ENCODE results near the gene CCDC181. TPM values are rescaled to one million over a fixed set of nuclear protein-coding genes. Genes with fewer than 3 reads are reported as not detected.

The CCDC181 gene
- total RNA-seq: 0.26 TPM in 1 of 2 replicates, not detected in the other

GRCh38 chr1:169427081-169427641 is at the start of gene CCDC181:
CCDC181 (minus strand) TSS chr1:169427474; CDS start chr1:169424927, 2,547 bp downstream.
- Histone ChIP-seq H3K36me3 (ENCODE audit: control insufficient read depth, insufficient read depth, low read length) (no peaks in the 10 kb centered on the region), H3K27me3 (ENCODE audit: control insufficient read depth, insufficient read depth, low read length) (peaks cover 4% of the 10 kb centered on the region), H3K4me3 (ENCODE audit: low read depth, low read length) (peak within 1 kb of the TSS; percentile 11)
- DNase-seq (ENCODE audit: low read depth) (peak; percentile 7), FAIRE-seq (no peak)
- TF ChIP-seq CTCF (IDR thresholded peaks at IDR 0.05; ENCODE audit: insufficient read depth, low read length, severe bottlenecking): no peak

- FAIRE-seq (no peak), DNase-seq (ENCODE audit: low read depth) (no peak)
- H3K36me3 ChIP-seq (ENCODE audit: control insufficient read depth, insufficient read depth, low read length): peaks cover 3% of the 10 kb centered on the region
- no peak for TF ChIP-seq CTCF (IDR thresholded peaks at IDR 0.05; ENCODE audit: insufficient read depth, low read length, severe bottlenecking)
- no peak overlapping the region for H3K4me3 ChIP-seq (ENCODE audit: low read depth, low read length)
- no peaks in the 10 kb centered on the region for H3K27me3 ChIP-seq (ENCODE audit: control insufficient read depth, insufficient read depth, low read length)
These were observed 48.6 kb upstream of the CCDC181 start for GRCh38 chr1:169475806-169476387.

- no peak for FAIRE-seq
- Histone ChIP-seq H3K4me3 (ENCODE audit: low read depth, low read length) (no peak overlapping the region), H3K36me3 (ENCODE audit: control insufficient read depth, insufficient read depth, low read length) (peaks cover 2% of the 10 kb centered on the region), H3K27me3 (ENCODE audit: control insufficient read depth, insufficient read depth, low read length) (no peaks in the 10 kb centered on the region)
- no peak for DNase-seq (ENCODE audit: low read depth)
- no peak for TF ChIP-seq CTCF (IDR thresholded peaks at IDR 0.05; ENCODE audit: insufficient read depth, low read length, severe bottlenecking)
These were observed 47.2 kb upstream of the CCDC181 start for GRCh38 chr1:169474302-169474995.

- H3K4me3 ChIP-seq (ENCODE audit: low read depth, low read length): no peak overlapping the region
- TF ChIP-seq CTCF (IDR thresholded peaks at IDR 0.05; ENCODE audit: insufficient read depth, low read length, severe bottlenecking): no peak
- no peak for FAIRE-seq
- peaks cover 2% of the 10 kb centered on the region for H3K36me3 ChIP-seq (ENCODE audit: control insufficient read depth, insufficient read depth, low read length)
- no peak for DNase-seq (ENCODE audit: low read depth)
- no peaks in the 10 kb centered on the region for H3K27me3 ChIP-seq (ENCODE audit: control insufficient read depth, insufficient read depth, low read length)
These were observed 46.1 kb upstream of the CCDC181 start for GRCh38 chr1:169473347-169473746.

GRCh38 chr1:169472738-169473137 is 45.5 kb upstream of the CCDC181 start:
- DNase-seq (ENCODE audit: low read depth): no peak
- no peak overlapping the region for H3K4me3 ChIP-seq (ENCODE audit: low read depth, low read length)

More at GRCh38 chr1:169472738-169473137, 45.5 kb upstream of the CCDC181 start:
- no peak for FAIRE-seq
- no peak for TF ChIP-seq CTCF (IDR thresholded peaks at IDR 0.05; ENCODE audit: insufficient read depth, low read length, severe bottlenecking)
- Histone ChIP-seq H3K27me3 (ENCODE audit: control insufficient read depth, insufficient read depth, low read length) (no peaks in the 10 kb centered on the region), H3K36me3 (ENCODE audit: control insufficient read depth, insufficient read depth, low read length) (peaks cover 4% of the 10 kb centered on the region)
